GM23338 (cell line): ENCODE results near the gene C1QTNF1. TPM values are rescaled to one million over a fixed set of nuclear protein-coding genes. Genes with fewer than 3 reads are reported as not detected.

Experiments used
- ATAC-seq: fragments of 200-7000 bp; cut with Tn5 transposase; 3 replicates; pipeline ENCODE4 v1.9.1; 2020
- DNase-seq: peaks from one replicate; pipeline ENCODE4 v3.0.0-alpha.2; 2015; ENCODE audit warnings: low spot score
- H2AFZ ChIP-seq: fragments of 200-600 bp; sonication (generic); 2 replicates; pipeline ENCODE4 v1.8.0; 2016; ENCODE audit warnings: antibody characterized with exemption, mild to moderate bottlenecking, moderate library complexity
- H3F3A ChIP-seq: fragments of 200-600 bp; sonication (generic); replicated peaks from 2 replicates; pipeline ENCODE4 v1.8.0; 2017; ENCODE audit warnings: antibody characterized with exemption, mixed run types, low read depth
- H3K27ac ChIP-seq: fragments of 200-600 bp; sonication (generic); 2 replicates; pipeline ENCODE4 v1.6.1; 2016; ENCODE audit warnings: low read depth
- H3K27me3 ChIP-seq: fragments of 200-600 bp; sonication (generic); 2 replicates; pipeline ENCODE4 v1.8.0; 2016; ENCODE audit warnings: mild to moderate bottlenecking, mixed run types, moderate library complexity; ENCODE audit not compliant: insufficient read depth
- H3K36me3 ChIP-seq: fragments of 200-600 bp; sonication (generic); 2 replicates; pipeline ENCODE4 v1.8.0; 2016; ENCODE audit warnings: mild to moderate bottlenecking; ENCODE audit not compliant: insufficient read depth
- H3K4me1 ChIP-seq: fragments of 200-600 bp; sonication (generic); 2 replicates; pipeline ENCODE4 v1.8.0; 2016; ENCODE audit warnings: mild to moderate bottlenecking, moderate library complexity; ENCODE audit not compliant: insufficient read depth
- H3K4me2 ChIP-seq: fragments of 200-600 bp; sonication (generic); 2 replicates; pipeline ENCODE4 v1.7.1; 2017; ENCODE audit warnings: mixed run types
- H3K4me3 ChIP-seq: fragments of 200-600 bp; sonication (generic); 2 replicates; pipeline ENCODE4 v1.6.1; 2016; ENCODE audit warnings: mixed run types
- H3K79me2 ChIP-seq: fragments of 200-600 bp; sonication (generic); replicated peaks from 2 replicates; pipeline ENCODE4 v1.8.0; 2017; ENCODE audit warnings: mild to moderate bottlenecking; ENCODE audit not compliant: insufficient read depth
- H3K9me2 ChIP-seq: fragments of 200-600 bp; sonication (generic); 2 replicates; pipeline ENCODE4 v1.8.0; 2017; ENCODE audit not compliant: insufficient read depth
- H4K20me1 ChIP-seq: fragments of 200-600 bp; sonication (generic); replicated peaks from 2 replicates; pipeline ENCODE4 v1.8.0; 2017; ENCODE audit warnings: mild to moderate bottlenecking; ENCODE audit not compliant: insufficient read depth
- H3K27ac Mint-ChIP-seq: 2 replicates; pipeline ENCODE4 v1.8.0; 2020; ENCODE audit warnings: inconsistent platforms, mild to moderate bottlenecking, moderate library complexity, mixed read lengths
- H3K27me3 Mint-ChIP-seq: 3 replicates; pipeline ENCODE4 v1.8.0; 2022; ENCODE audit warnings: low read depth, mild to moderate bottlenecking, moderate library complexity, mixed read lengths, inconsistent platforms; ENCODE audit not compliant: insufficient read depth, poor library complexity
- H3K36me3 Mint-ChIP-seq: 3 replicates; pipeline ENCODE4 v1.8.0; 2021; ENCODE audit warnings: low read depth, mild to moderate bottlenecking, inconsistent platforms, moderate library complexity, mixed read lengths
- H3K4me1 Mint-ChIP-seq: 3 replicates; pipeline ENCODE4 v1.8.0; 2020; ENCODE audit warnings: mild to moderate bottlenecking, inconsistent platforms, mixed read lengths
- H3K4me3 Mint-ChIP-seq: 3 replicates; pipeline ENCODE4 v1.8.0; 2021; ENCODE audit warnings: moderate library complexity, mild to moderate bottlenecking, inconsistent platforms, mixed read lengths
- H3K9me3 Mint-ChIP-seq: 3 replicates; pipeline ENCODE4 v1.8.0; 2020; ENCODE audit warnings: moderate library complexity, mild to moderate bottlenecking, inconsistent platforms, mixed read lengths
- CREB1 ChIP-seq: fragments of 250-450 bp; sonication (Bioruptor Pico); IDR thresholded peaks from 2 replicates; pipeline ENCODE4 v1.5.0; 2020; ENCODE audit warnings: low read depth, mild to moderate bottlenecking, moderate library complexity
- CTCF ChIP-seq, 2 experiments: fragments of 200-600 bp in 1 of 2; sonication (generic) in 1 of 2; conservative IDR thresholded peaks; 2 replicates each; pipeline versions ENCODE4 v1.5.1 to v1.6.1; 2016 to 2017; ENCODE audit warnings: antibody characterized with exemption in 2 of 2, low read depth in 2 of 2, mild to moderate bottlenecking in 2 of 2, moderate library complexity in 1 of 2
- ETS1 ChIP-seq: IDR thresholded peaks from 2 replicates; pipeline ENCODE4 v1.6.1; 2016; ENCODE audit warnings: antibody characterized with exemption
- EZH2 ChIP-seq: fragments of 200-600 bp; sonication (generic); IDR thresholded peaks from one replicate; pipeline ENCODE4 v1.8.0; 2017; ENCODE audit warnings: antibody characterized with exemption, mild to moderate bottlenecking, low read depth; ENCODE audit not compliant: unreplicated experiment
- EZH2phosphoT487 ChIP-seq: fragments of 200-600 bp; sonication (generic); IDR thresholded peaks from one replicate; pipeline ENCODE4 v1.8.1; 2018; ENCODE audit warnings: antibody characterized with exemption; ENCODE audit not compliant: unreplicated experiment
- JUNB ChIP-seq: IDR thresholded peaks from one replicate; pipeline ENCODE4 v1.6.1; 2016; ENCODE audit warnings: antibody characterized with exemption; ENCODE audit not compliant: unreplicated experiment
- NANOG ChIP-seq: IDR thresholded peaks from 2 replicates; pipeline ENCODE4 v1.6.1; 2016; ENCODE audit warnings: antibody characterized with exemption, borderline replicate concordance
- POLR2AphosphoS5 ChIP-seq: IDR thresholded peaks from 2 replicates; pipeline ENCODE4 v1.6.1; 2016; ENCODE audit warnings: antibody characterized with exemption, low read depth
- STAT1 ChIP-seq: IDR thresholded peaks from one replicate; pipeline ENCODE4 v1.6.1; 2016; ENCODE audit warnings: antibody characterized with exemption; ENCODE audit not compliant: unreplicated experiment
- ZNF331 ChIP-seq: fragments of 250-450 bp; sonication (Bioruptor Pico); IDR thresholded peaks from 2 replicates; pipeline ENCODE4 v1.5.0; 2020; ENCODE audit warnings: low read depth, mild to moderate bottlenecking, moderate library complexity
- polyA plus RNA-seq: library from polyadenylated mRNA; unstranded; fragments of >200 nt; fragmentation: Nextera tagmentation; extraction: Ambion mirVana; gene quantifications from 2 replicates; pipeline ENCODE4 v1.2.1, GENCODE V29; 2016
- total RNA-seq: library from RNA; depleted of rRNA; stranded (reverse); fragments of >200 nt; shearing (Covaris generic); gene quantifications from 2 replicates; pipeline ENCODE4 v1.2.3, GENCODE V29; 2014
- TF ChIP-seq, protein P1 (sequence below): fragments of 250-450 bp; sonication (Bioruptor Pico); IDR thresholded peaks from 2 replicates; pipeline ENCODE4 v1.5.0; 2020; ENCODE audit warnings: mild to moderate bottlenecking, moderate library complexity

The C1QTNF1 gene
- total and polyA plus RNA-seq, 2 experiments from 2014 or later = 1.1 to 1.9 TPM

GRCh38 chr17:79088997-79089328, 65.0 kb downstream of the C1QTNF1 start:
- H3K4me3 Mint-ChIP-seq = no peak overlapping the region
- H3K4me2 ChIP-seq = no peak overlapping the region
- no peak for DNase-seq
- no peaks in the 10 kb centered on the region for H3K27me3 ChIP-seq
- H3K9me3 Mint-ChIP-seq = no peaks in the 10 kb centered on the region
- H3K4me1 ChIP-seq = no peaks in the 10 kb centered on the region
- peaks cover 3% of the 10 kb centered on the region; the same call in 2 of the 3 replicates for H3K4me1 Mint-ChIP-seq
- no peaks in the 10 kb centered on the region for H3K36me3 ChIP-seq
- H3K27ac Mint-ChIP-seq = no peak overlapping the region
- H4K20me1 ChIP-seq = no peaks in the 10 kb centered on the region
- TF ChIP-seq ETS1 (no peak), NANOG (no peak), EZH2phosphoT487 (no peak), CTCF (conservative IDR thresholded peaks at IDR 0.05; ENCODE audit: low read depth in 2 of 2) (no peak), JUNB (no peak), ZNF331 (CRISPR knock-in tag) (no peak), POLR2AphosphoS5 (no peak), STAT1 (no peak)
- no peaks in the 10 kb centered on the region for H3F3A ChIP-seq
- no peak for ATAC-seq
- no peak overlapping the region for H3K27ac ChIP-seq
- no peak overlapping the region for H3K4me3 ChIP-seq
- H3K27me3 Mint-ChIP-seq = peaks cover 7% of the 10 kb centered on the region
- H2AFZ ChIP-seq = no peak overlapping the region
- no peaks in the 10 kb centered on the region for H3K9me2 ChIP-seq
- H3K36me3 Mint-ChIP-seq = peaks cover 3% of the 10 kb centered on the region; the same call in 1 of the 3 replicates
- H3K79me2 ChIP-seq = no peaks in the 10 kb centered on the region

- Histone ChIP-seq H4K20me1 (no peaks in the 10 kb centered on the region), H3K4me1 (no peaks in the 10 kb centered on the region), H3F3A (no peaks in the 10 kb centered on the region), H2AFZ (no peak overlapping the region), H3K4me3 (no peak overlapping the region), H3K36me3 (no peaks in the 10 kb centered on the region), H3K4me2 (no peak overlapping the region), H3K79me2 (no peaks in the 10 kb centered on the region), H3K9me2 (no peaks in the 10 kb centered on the region), H3K27ac (no peak overlapping the region), H3K27me3 (no peaks in the 10 kb centered on the region)
- Mint-ChIP-seq H3K27ac (no peak overlapping the region), H3K27me3 (peaks cover 7% of the 10 kb centered on the region), H3K9me3 (no peaks in the 10 kb centered on the region), H3K4me1 (peaks cover 6% of the 10 kb centered on the region), H3K36me3 (peaks cover 3% of the 10 kb centered on the region; the same call in 1 of the 3 replicates), H3K4me3 (no peak overlapping the region)
- ATAC-seq (no peak; the same call in 2 of the 3 replicates), DNase-seq (no peak)
- TF ChIP-seq EZH2 (no peak), CREB1 (CRISPR knock-in tag) (no peak), CTCF (conservative IDR thresholded peaks at IDR 0.05; ENCODE audit: low read depth in 2 of 2) (no peak), POLR2AphosphoS5 (no peak)
- TF ChIP-seq, protein P1, sequence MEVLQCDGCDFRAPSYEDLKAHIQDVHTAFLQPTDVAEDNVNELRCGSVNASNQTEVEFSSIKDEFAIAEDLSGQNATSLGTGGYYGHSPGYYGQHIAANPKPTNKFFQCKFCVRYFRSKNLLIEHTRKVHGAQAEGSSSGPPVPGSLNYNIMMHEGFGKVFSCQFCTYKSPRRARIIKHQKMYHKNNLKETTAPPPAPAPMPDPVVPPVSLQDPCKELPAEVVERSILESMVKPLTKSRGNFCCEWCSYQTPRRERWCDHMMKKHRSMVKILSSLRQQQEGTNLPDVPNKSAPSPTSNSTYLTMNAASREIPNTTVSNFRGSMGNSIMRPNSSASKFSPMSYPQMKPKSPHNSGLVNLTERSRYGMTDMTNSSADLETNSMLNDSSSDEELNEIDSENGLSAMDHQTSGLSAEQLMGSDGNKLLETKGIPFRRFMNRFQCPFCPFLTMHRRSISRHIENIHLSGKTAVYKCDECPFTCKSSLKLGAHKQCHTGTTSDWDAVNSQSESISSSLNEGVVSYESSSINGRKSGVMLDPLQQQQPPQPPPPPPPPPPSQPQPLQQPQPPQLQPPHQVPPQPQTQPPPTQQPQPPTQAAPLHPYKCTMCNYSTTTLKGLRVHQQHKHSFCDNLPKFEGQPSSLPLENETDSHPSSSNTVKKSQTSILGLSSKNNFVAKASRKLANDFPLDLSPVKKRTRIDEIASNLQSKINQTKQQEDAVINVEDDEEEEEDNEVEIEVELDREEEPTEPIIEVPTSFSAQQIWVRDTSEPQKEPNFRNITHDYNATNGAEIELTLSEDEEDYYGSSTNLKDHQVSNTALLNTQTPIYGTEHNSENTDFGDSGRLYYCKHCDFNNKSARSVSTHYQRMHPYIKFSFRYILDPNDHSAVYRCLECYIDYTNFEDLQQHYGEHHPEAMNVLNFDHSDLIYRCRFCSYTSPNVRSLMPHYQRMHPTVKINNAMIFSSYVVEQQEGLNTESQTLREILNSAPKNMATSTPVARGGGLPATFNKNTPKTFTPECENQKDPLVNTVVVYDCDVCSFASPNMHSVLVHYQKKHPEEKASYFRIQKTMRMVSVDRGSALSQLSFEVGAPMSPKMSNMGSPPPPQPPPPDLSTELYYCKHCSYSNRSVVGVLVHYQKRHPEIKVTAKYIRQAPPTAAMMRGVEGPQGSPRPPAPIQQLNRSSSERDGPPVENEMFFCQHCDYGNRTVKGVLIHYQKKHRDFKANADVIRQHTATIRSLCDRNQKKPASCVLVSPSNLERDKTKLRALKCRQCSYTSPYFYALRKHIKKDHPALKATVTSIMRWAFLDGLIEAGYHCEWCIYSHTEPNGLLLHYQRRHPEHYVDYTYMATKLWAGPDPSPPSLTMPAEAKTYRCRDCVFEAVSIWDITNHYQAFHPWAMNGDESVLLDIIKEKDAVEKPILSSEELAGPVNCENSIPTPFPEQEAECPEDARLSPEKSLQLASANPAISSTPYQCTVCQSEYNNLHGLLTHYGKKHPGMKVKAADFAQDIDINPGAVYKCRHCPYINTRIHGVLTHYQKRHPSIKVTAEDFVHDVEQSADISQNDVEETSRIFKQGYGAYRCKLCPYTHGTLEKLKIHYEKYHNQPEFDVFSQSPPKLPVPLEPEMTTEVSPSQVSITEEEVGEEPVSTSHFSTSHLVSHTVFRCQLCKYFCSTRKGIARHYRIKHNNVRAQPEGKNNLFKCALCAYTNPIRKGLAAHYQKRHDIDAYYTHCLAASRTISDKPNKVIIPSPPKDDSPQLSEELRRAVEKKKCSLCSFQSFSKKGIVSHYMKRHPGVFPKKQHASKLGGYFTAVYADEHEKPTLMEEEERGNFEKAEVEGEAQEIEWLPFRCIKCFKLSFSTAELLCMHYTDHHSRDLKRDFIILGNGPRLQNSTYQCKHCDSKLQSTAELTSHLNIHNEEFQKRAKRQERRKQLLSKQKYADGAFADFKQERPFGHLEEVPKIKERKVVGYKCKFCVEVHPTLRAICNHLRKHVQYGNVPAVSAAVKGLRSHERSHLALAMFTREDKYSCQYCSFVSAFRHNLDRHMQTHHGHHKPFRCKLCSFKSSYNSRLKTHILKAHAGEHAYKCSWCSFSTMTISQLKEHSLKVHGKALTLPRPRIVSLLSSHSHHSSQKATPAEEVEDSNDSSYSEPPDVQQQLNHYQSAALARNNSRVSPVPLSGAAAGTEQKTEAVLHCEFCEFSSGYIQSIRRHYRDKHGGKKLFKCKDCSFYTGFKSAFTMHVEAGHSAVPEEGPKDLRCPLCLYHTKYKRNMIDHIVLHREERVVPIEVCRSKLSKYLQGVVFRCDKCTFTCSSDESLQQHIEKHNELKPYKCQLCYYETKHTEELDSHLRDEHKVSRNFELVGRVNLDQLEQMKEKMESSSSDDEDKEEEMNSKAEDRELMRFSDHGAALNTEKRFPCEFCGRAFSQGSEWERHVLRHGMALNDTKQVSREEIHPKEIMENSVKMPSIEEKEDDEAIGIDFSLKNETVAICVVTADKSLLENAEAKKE (CRISPR knock-in tag) = no peak
Measured at GRCh38 chr17:79089720-79090442, 65.9 kb downstream of the C1QTNF1 start.
